ENCODE data around the gene TDP1. TPM values are rescaled to one million over a fixed set of nuclear protein-coding genes. Genes with fewer than 3 reads are reported as not detected.

The TDP1 gene
- total and polyA plus RNA-seq, 2 of the 13 experiments (the other 11 are each of a cell fraction or from before 2014, with no cell fraction given): 16.4 to 31.2 TPM

DNA sequence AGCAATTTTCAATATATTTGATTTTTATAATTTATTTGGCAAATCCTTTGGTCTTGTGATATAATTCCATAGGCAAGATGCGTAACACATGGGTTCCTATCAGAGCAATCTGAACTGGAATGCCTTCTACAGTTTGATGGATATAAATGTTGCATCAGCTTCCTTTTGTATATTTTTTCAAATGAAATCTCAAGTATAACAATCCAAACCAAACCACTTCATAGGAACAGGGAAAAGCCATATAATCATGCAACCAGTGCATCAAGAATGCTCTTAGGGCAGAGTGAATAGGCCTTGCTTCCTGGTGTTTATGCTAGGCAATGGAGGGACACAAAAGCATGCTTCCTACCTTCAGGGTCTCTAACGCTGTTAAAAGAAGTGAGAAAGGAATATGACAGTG lies 35.7 kb upstream of the TDP1 start:
- no peak for ATAC-seq
- no peaks in the 10 kb centered on the region for H3K27me3 ChIP-seq (ENCODE audit: control insufficient read depth in 1 of 2, insufficient read depth in 2 of 2, low read length in 2 of 2)
- no peak for DNase-seq (ENCODE audit: low spot score)
- WGBS (ENCODE audit: low lambda C conversion rate): 96% methylated on average over 2 of the region's 2 CpGs
- no peaks in the 10 kb centered on the region for H4K20me1 ChIP-seq (ENCODE audit: insufficient read depth, low read length)
- no peaks in the 10 kb centered on the region for H3K79me2 ChIP-seq (ENCODE audit: insufficient read depth, low read length)
- no peak overlapping the region for H3K4me2 ChIP-seq (ENCODE audit: low read depth, low read length)
- POLR2A ChIA-PET: no interaction called here
- CTCF ChIA-PET (ENCODE audit: low intra/inter-chr PET ratio, low total read pairs): no interaction called here
- no peaks in the 10 kb centered on the region for H3K9me3 ChIP-seq (ENCODE audit: low read length)
- in situ Hi-C loops (cut with HindIII; ENCODE audit: extremely low pct_ligation_motif_present, low pct_unique_long_range_greater_than_20kb) (loop anchor here (25.0 kb wide), 2 partner anchors 508 to 683 kb away; partner anchors contain the start of gene FOXN3), intact Hi-C loops (cut with micrococcal nuclease; ENCODE audit: unreplicated experiment) (no loop called here)
- BruUV-seq (replicated peaks): no TSS peak
- no peak overlapping the region for H2AFZ ChIP-seq (ENCODE audit: low read length)
- H3K4me1 ChIP-seq (ENCODE audit: insufficient read depth, low read length): peaks cover 2% of the 10 kb centered on the region
- peaks cover 0 to 4% of the 10 kb centered on the region in 2 experiments; a peak in 4 of 5 replicates for H3K36me3 ChIP-seq (replicated peaks in 1 of 2; ENCODE audit: control insufficient read depth in 1 of 2, insufficient read depth in 2 of 2, low read length in 2 of 2)
- no peak overlapping the region for H3K27ac ChIP-seq (ENCODE audit: extremely low read length, insufficient read depth, low read length)
- no peak overlapping the region for H3K4me3 ChIP-seq (replicated peaks in 1 of 3; ENCODE audit: insufficient read depth in 1 of 3, low read depth in 2 of 3, low read length in 3 of 3)
- no peak for FAIRE-seq
- no peak overlapping the region for H3K9ac ChIP-seq (ENCODE audit: insufficient read depth, low read depth, low read length)
- TF ChIP-seq FIP1L1 (IDR thresholded peaks at IDR 0.05; ENCODE audit: borderline replicate concordance, insufficient read depth, low read depth, low read length): no peak
- no peak for TF ChIP-seq MZF1 (CRISPR knock-in tag; IDR thresholded peaks at IDR 0.05; ENCODE audit: borderline replicate concordance)
- TF ChIP-seq, protein P1, sequence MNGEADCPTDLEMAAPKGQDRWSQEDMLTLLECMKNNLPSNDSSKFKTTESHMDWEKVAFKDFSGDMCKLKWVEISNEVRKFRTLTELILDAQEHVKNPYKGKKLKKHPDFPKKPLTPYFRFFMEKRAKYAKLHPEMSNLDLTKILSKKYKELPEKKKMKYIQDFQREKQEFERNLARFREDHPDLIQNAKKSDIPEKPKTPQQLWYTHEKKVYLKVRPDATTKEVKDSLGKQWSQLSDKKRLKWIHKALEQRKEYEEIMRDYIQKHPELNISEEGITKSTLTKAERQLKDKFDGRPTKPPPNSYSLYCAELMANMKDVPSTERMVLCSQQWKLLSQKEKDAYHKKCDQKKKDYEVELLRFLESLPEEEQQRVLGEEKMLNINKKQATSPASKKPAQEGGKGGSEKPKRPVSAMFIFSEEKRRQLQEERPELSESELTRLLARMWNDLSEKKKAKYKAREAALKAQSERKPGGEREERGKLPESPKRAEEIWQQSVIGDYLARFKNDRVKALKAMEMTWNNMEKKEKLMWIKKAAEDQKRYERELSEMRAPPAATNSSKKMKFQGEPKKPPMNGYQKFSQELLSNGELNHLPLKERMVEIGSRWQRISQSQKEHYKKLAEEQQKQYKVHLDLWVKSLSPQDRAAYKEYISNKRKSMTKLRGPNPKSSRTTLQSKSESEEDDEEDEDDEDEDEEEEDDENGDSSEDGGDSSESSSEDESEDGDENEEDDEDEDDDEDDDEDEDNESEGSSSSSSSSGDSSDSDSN (CRISPR knock-in tag; IDR thresholded peaks at IDR 0.05): no peak
- TF ChIP-seq ZNF557 (CRISPR knock-in tag; IDR thresholded peaks at IDR 0.05): no peak
- TF ChIP-seq NFIC (IDR thresholded peaks at IDR 0.05; ENCODE audit: low read length): no peak
- no peak for TF ChIP-seq HNRNPUL1 (IDR thresholded peaks at IDR 0.05; ENCODE audit: low read depth, low read length)
- no peak for TF ChIP-seq ARHGAP35 (CRISPR knock-in tag; IDR thresholded peaks at IDR 0.05; ENCODE audit: borderline replicate concordance)
- no peak for TF ChIP-seq ZNF260 (CRISPR knock-in tag; IDR thresholded peaks at IDR 0.05; ENCODE audit: borderline replicate concordance, low read depth)
- TF ChIP-seq, protein P2, sequence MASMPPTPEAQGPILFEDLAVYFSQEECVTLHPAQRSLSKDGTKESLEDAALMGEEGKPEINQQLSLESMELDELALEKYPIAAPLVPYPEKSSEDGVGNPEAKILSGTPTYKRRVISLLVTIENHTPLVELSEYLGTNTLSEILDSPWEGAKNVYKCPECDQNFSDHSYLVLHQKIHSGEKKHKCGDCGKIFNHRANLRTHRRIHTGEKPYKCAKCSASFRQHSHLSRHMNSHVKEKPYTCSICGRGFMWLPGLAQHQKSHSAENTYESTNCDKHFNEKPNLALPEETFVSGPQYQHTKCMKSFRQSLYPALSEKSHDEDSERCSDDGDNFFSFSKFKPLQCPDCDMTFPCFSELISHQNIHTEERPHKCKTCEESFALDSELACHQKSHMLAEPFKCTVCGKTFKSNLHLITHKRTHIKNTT (CRISPR knock-in tag; IDR thresholded peaks at IDR 0.05): no peak
- TF ChIP-seq, protein P3, sequence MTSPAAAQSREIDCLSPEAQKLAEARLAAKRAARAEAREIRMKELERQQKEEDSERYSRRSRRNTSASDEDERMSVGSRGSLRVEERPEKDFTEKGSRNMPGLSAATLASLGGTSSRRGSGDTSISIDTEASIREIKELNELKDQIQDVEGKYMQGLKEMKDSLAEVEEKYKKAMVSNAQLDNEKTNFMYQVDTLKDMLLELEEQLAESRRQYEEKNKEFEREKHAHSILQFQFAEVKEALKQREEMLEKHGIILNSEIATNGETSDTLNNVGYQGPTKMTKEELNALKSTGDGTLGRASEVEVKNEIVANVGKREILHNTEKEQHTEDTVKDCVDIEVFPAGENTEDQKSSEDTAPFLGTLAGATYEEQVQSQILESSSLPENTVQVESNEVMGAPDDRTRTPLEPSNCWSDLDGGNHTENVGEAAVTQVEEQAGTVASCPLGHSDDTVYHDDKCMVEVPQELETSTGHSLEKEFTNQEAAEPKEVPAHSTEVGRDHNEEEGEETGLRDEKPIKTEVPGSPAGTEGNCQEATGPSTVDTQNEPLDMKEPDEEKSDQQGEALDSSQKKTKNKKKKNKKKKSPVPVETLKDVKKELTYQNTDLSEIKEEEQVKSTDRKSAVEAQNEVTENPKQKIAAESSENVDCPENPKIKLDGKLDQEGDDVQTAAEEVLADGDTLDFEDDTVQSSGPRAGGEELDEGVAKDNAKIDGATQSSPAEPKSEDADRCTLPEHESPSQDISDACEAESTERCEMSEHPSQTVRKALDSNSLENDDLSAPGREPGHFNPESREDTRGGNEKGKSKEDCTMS (CRISPR knock-in tag; conservative IDR thresholded peaks at IDR 0.05): no peak
- TF ChIP-seq CENPT (CRISPR knock-in tag; IDR thresholded peaks at IDR 0.05; ENCODE audit: low read depth): no peak
- no peak for TF ChIP-seq ATRX (CRISPR knock-in tag; IDR thresholded peaks at IDR 0.05; ENCODE audit: borderline replicate concordance)
- no peak for TF ChIP-seq MBNL3 (CRISPR knock-in tag; conservative IDR thresholded peaks at IDR 0.05)
- TF ChIP-seq HOXA3 (CRISPR knock-in tag; IDR thresholded peaks at IDR 0.05): no peak
- TF ChIP-seq, protein P4, sequence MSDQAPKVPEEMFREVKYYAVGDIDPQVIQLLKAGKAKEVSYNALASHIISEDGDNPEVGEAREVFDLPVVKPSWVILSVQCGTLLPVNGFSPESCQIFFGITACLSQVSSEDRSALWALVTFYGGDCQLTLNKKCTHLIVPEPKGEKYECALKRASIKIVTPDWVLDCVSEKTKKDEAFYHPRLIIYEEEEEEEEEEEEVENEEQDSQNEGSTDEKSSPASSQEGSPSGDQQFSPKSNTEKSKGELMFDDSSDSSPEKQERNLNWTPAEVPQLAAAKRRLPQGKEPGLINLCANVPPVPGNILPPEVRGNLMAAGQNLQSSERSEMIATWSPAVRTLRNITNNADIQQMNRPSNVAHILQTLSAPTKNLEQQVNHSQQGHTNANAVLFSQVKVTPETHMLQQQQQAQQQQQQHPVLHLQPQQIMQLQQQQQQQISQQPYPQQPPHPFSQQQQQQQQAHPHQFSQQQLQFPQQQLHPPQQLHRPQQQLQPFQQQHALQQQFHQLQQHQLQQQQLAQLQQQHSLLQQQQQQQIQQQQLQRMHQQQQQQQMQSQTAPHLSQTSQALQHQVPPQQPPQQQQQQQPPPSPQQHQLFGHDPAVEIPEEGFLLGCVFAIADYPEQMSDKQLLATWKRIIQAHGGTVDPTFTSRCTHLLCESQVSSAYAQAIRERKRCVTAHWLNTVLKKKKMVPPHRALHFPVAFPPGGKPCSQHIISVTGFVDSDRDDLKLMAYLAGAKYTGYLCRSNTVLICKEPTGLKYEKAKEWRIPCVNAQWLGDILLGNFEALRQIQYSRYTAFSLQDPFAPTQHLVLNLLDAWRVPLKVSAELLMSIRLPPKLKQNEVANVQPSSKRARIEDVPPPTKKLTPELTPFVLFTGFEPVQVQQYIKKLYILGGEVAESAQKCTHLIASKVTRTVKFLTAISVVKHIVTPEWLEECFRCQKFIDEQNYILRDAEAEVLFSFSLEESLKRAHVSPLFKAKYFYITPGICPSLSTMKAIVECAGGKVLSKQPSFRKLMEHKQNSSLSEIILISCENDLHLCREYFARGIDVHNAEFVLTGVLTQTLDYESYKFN (CRISPR knock-in tag; conservative IDR thresholded peaks at IDR 0.05): no peak

Data from HepG2 (cell line).